Measurements from ENCODE around the gene CTDSPL. TPM values are rescaled to one million over a fixed set of nuclear protein-coding genes. Genes with fewer than 3 reads are reported as not detected.

CTDSPL gene
- polyA plus RNA-seq, 1 experiment = 40.4 TPM

GRCh38 chr3:37981348-37981664 lies 119.6 kb downstream of the CTDSPL start:
- no peak for TF ChIP-seq CTCF (IDR thresholded peaks at IDR 0.05; ENCODE audit: low read depth, low read length)
- no peaks in the 10 kb centered on the region for H3K9me3 ChIP-seq (ENCODE audit: control insufficient read depth, insufficient read depth, low read length)
- CTCF ChIA-PET = interaction anchor here (0.6 to 4.3 kb wide), 4 partner anchors 14 to 432 kb away, joined by 3 to 20 read pairs (median 6); no protein-coding TSS in a partner anchor
- H3K27me3 ChIP-seq (ENCODE audit: control insufficient read depth, insufficient read depth, low read length) = no peaks in the 10 kb centered on the region
- DNase-seq (ENCODE audit: low read depth, low spot score) = no peak
- H3K4me3 ChIP-seq (ENCODE audit: low read depth, low read length) = no peak overlapping the region
- no peak overlapping the region for H3K27ac ChIP-seq (ENCODE audit: low read depth, low read length)
- POLR2A ChIA-PET = interaction anchor here (0.6 kb wide), 1 partner anchor 181 kb away, joined by 3 read pairs; no protein-coding TSS in a partner anchor

GRCh38 chr3:37982331-37982730 lies 120.7 kb downstream of the CTDSPL start:
- Histone ChIP-seq H3K27me3 (ENCODE audit: control insufficient read depth, insufficient read depth, low read length) (no peaks in the 10 kb centered on the region), H3K4me3 (ENCODE audit: low read depth, low read length) (no peak overlapping the region), H3K9me3 (ENCODE audit: control insufficient read depth, insufficient read depth, low read length) (no peaks in the 10 kb centered on the region; the same call in 1 of the 2 replicates), H3K27ac (ENCODE audit: low read depth, low read length) (no peak overlapping the region)
- no peak for DNase-seq (ENCODE audit: low read depth, low spot score)
- CTCF ChIA-PET = interaction anchor here (3.1 to 4.3 kb wide), 2 partner anchors 8 to 15 kb away, joined by 15 to 20 read pairs; no protein-coding TSS in a partner anchor
- POLR2A ChIA-PET = no interaction called here
- TF ChIP-seq CTCF (IDR thresholded peaks at IDR 0.05; ENCODE audit: low read depth, low read length) = no peak

GRCh38 chr3:37984051-37984450 lies 122.4 kb downstream of the CTDSPL start:
- ChIA-PET POLR2A (interaction anchor here (0.7 kb wide), 1 partner anchor 11 kb away, joined by 3 read pairs; no protein-coding TSS in a partner anchor), CTCF (interaction anchor here (0.8 to 3.1 kb wide), 3 partner anchors 10 to 128 kb away, joined by 3 to 15 read pairs (median 3); no protein-coding TSS in a partner anchor)
- no peak for DNase-seq (ENCODE audit: low read depth, low spot score)
- H3K27me3 ChIP-seq (ENCODE audit: control insufficient read depth, insufficient read depth, low read length) = no peaks in the 10 kb centered on the region
- H3K27ac ChIP-seq (ENCODE audit: low read depth, low read length) = no peak overlapping the region
- H3K9me3 ChIP-seq (ENCODE audit: control insufficient read depth, insufficient read depth, low read length) = no peaks in the 10 kb centered on the region; the same call in 1 of the 2 replicates
- TF ChIP-seq CTCF (IDR thresholded peaks at IDR 0.05; ENCODE audit: low read depth, low read length) = no peak
- H3K4me3 ChIP-seq (ENCODE audit: low read depth, low read length) = no peak overlapping the region

GRCh38 chr3:37984596-37984995 lies 122.9 kb downstream of the CTDSPL start:
- ChIA-PET CTCF (interaction anchor here (1.4 to 3.1 kb wide), 4 partner anchors 10 to 129 kb away, joined by 3 to 15 read pairs (median 10); no protein-coding TSS in a partner anchor), POLR2A (no interaction called here)

More at GRCh38 chr3:37984596-37984995, 122.9 kb downstream of the CTDSPL start:
- no peaks in the 10 kb centered on the region for H3K27me3 ChIP-seq (ENCODE audit: control insufficient read depth, insufficient read depth, low read length)
- no peak for TF ChIP-seq CTCF (IDR thresholded peaks at IDR 0.05; ENCODE audit: low read depth, low read length)
- no peaks in the 10 kb centered on the region; the same call in 1 of the 2 replicates for H3K9me3 ChIP-seq (ENCODE audit: control insufficient read depth, insufficient read depth, low read length)
- no peak overlapping the region for H3K4me3 ChIP-seq (ENCODE audit: low read depth, low read length)
- no peak overlapping the region for H3K27ac ChIP-seq (ENCODE audit: low read depth, low read length)
- no peak for DNase-seq (ENCODE audit: low read depth, low spot score)

All from AG04450 (cell line).